Stimulated activated CD8-positive, alpha-beta memory T cell treated with anti-CD3 and anti-CD28 coated beads, Interleukin-15, amount 100 ng/mL, for 48 hours (primary cell): ENCODE data around the gene TAF1A.
A peak's percentile ranks its signal among the peaks of the same experiment; 100 is the strongest.
"Not testable (repeated sequence)": the region's sequence is repeated elsewhere in the genome, so short reads cannot be mapped to it uniquely, and the experiment has no call there.

Experiments used
- DNase-seq, 2 donors: peaks; one replicate each; pipeline ENCODE4 v3.0.0-alpha.2; 2020; ENCODE audit warnings: low read depth in 2 of 2

The TAF1A gene

DNA sequence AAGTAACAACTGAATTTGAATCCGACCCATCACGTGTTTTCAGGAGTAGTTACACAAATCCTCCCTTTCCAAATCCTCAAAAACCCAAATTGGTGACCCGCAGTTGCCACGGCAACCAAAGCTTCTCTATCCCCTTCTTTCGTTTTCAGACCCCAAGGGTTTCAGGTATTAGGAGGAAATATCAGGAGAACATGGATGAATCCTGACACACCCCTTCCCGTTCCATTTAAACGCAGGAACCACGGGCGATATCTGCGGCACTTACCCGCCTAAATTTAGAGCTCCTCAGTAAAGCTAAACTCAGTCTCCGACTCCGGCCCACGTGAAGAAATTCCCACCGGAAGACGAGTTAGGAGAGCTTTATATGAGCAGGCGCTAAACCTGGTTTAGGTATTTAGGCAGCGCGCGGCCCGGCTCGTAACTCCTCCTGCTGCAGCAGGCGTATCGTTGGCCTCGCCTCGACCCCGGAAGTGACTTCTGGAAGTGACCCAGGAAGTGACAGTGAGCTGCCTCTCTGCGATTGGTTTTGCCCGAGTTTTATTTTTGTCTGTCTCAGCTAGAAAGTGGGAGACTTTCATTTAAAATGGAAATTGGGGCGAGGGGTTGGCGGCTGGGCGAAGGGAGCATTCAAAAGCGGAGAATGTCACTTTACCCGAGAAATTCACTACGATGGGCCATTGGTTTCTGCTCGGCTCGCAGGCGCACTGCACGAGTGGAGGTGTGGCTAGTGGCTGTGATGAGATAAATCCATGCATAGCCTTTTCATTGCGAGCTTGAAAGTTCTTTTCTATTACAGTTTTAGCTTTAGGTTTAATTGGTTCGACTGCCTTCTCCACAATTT, at the start of gene TAF1A:
Gene TAF1A, minus strand, starts transcription at position 472 of the 841 bp plus-strand sequence.
- DNase-seq, result peak; percentile 76 to 77

- no peak for DNase-seq
These were observed 44.7 kb upstream of the TAF1A start for GRCh38 chr1:222634180-222635013.

DNA sequence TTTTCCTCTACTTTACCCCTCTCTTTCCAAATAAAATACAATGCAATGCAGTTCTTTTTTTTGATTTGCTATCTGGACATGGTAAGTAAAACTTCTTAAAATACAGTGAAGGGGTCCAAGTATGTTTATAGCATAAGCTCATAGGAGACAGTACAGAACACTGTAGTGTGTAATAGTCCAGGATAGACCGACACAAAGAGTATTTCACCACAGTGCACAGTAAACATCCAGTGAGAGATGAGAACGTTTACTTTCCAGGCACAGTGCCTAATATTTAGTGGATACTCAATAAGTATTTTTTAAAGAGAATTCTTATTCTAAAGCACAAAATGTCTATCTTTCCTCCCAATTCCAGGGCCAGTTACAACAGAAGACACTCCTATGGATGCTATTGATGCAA, 43.0 kb upstream of the TAF1A start:
- no peak for DNase-seq

- DNase-seq, result no peak
These were observed 42.0 kb upstream of the TAF1A start for GRCh38 chr1:222631611-222632208.

DNA sequence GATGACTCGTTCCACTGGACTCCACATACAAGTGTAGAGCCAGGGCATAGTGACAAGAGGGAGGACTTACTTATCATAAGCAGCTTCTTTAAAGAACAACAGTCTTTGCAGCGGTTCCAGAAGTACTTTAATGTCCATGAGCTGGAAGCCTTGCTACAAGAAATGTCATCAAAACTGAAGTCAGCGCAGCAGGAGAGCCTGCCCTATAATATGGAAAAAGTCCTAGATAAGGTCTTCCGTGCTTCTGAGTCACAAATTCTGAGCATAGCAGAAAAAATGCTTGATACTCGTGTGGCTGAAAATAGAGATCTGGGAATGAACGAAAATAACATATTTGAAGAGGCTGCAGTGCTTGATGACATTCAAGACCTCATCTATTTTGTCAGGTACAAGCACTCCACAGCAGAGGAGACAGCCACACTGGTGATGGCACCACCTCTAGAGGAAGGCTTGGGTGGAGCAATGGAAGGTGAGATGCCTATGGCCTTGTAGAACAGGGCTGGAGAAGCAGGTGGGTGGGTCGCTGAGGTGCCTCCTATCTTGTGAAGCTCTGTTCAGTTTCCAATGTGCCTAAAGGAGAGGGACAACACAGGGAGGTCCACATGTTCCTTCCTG, 40.3 kb upstream of the TAF1A start:
- DNase-seq, result no peak

- DNase-seq, result no peak
These were observed 37.5 kb upstream of the TAF1A start for GRCh38 chr1:222627232-222627631.

DNA sequence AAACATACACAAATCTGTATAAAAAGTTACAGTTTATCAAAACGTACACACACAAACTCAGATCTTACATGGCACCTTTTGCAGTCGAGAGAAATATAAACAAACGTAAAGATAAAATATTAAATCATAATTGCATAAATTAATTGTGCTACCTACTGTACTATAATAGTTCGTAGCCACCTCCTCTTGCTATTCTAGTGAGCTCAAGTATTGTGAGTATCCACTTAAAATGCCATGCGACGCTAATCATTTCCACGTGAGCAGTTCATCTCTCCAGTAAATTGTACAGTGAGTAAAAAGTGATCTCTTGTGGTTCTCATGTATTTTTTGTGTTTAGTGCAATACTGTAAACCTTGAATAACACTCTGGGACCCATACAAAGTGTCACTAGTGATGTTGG, 34.5 kb upstream of the TAF1A start:
- no peak for DNase-seq

DNA sequence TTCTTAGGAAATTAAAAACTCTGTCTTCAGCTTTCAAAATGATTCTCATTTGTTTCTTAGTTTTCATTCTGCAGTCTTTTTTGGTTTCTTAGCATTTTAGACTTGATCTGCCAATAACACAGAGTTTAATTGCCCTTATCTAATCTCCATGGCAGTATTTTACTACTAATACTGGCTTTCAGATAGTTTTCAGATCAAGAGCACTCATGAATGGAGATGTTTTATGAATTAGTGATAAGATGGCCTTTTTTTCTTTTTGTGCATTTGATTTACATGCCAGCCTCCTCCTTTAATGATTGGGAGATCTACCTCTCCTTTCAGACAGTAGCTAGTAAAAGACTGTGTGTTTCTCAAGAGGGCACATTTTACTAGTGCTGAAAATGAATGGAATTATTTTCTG, 33.7 kb upstream of the TAF1A start:
- no peak for DNase-seq

- no peak for DNase-seq
These were observed 33.0 kb upstream of the TAF1A start for GRCh38 chr1:222622765-222623164.

DNA sequence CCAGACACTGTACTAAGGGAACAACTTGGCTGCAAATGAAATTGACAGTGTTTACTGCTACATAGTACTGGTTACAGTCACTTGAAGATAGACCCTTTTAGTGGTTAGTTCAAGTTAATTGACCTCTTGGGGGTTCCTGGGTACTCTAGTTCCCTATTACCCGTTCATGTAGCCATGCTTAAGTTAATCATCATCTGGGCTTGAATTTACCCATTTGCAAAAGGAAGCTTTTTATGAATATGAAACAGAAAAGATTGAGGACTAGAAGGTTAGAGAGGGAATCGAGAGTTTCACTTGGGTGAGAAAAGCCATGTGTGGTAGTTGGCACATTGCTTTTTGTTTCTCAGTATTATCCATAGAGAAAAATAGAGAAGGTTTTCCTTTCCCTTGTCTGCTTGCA, 30.8 kb upstream of the TAF1A start:
- DNase-seq, result no peak

GRCh38 chr1:222618880-222619596, 29.3 kb upstream of the TAF1A start:
- no peak for DNase-seq

DNA sequence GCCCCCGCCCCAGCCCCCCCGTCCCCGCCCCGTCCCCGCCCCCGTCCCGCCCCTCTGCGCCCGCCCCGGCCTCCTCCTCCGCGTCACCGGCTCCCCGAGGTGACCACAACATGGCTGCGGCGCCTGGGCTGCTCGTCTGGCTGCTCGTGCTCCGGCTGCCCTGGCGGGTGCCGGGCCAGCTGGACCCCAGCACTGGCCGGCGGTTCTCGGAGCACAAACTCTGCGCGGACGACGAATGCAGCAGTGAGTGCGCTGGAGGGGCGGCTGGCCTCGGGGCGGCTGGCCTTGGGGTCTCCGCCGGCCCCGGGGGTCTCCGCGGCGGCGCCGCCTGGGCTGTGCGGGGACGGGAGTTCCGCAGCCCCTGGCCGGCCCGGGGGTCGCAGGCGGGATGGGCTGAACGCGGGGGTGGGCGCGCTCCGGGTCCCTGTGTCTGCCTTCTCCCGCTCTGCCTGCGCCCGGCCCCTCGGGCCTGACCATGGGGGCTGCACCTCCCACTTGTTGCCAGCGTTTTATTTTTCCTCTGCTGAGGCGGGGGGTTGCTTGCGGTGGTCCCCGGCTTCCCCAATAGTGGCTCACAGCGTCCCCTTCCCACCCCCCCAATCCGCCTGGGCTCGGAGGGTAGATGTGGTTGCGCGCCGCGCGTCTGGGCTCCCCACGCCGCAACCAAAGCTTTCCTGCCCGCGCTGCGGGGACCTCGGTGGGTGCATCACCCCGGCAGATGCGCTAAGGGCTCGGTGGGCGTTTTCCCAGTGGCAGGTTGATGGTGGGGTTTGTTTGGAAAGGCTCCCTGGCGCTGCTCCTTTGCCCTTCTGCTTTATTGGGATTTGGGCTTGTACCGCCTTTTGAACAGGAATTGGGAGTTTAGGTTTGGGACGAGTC, 28.5 kb upstream of the TAF1A start, which contains the start of gene MIA3:
Gene MIA3, plus strand, starts transcription at position 97 of the 879 bp plus-strand sequence. Its CDS starts 14 bp downstream, at position 111.
- peak in 1 of 2 donors; percentile 8 for DNase-seq

DNA sequence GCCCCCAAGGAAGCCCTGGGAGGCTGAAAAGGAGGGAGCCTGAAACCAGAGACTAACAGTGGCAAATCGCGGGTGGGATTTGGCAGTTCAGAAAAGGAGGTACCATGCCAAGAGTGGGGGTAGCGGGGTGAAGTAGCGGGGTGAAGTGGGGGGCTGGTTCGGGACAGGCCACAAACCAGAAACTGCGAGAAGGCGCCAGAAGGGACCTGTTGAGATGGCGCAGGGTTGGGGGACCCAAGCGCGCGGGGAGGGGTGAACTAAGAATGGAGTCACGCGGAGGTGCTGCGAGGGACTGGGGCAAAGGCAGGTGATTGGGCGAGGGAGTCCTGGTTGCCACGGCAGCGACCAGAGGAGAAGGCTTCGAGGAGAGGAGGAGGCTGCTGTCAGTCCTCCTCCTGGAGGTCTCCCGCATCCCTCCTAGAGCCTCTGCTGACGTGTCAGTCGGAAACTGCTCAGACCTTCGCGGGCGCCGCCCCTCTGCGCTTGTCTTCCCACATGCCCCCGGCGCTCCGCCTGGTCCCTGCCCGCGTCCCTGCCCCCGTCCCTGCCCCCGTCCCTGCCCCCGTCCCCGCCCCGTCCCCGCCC, 27.7 kb upstream of the TAF1A start:
- DNase-seq, result peak; percentile 89

DNA sequence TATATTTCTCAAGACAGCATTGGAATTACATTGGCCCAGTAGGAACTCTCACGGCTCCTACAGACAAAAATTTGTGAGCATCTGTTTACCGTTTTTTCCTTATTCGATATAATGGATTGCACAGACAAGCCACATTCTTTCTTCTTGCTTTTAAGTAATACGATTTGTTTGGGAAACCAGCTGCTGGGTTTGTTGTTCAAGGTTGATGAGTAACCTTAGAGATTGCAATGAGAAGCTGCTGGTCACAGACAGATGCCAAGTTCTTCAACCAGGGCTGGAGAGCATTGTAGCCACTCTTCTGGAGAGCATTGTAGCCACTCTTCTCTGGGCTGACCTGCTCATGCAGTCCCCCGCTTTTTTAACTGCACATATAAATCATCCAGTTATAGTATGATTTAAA, 26.8 kb upstream of the TAF1A start:
- no peak for DNase-seq

DNA sequence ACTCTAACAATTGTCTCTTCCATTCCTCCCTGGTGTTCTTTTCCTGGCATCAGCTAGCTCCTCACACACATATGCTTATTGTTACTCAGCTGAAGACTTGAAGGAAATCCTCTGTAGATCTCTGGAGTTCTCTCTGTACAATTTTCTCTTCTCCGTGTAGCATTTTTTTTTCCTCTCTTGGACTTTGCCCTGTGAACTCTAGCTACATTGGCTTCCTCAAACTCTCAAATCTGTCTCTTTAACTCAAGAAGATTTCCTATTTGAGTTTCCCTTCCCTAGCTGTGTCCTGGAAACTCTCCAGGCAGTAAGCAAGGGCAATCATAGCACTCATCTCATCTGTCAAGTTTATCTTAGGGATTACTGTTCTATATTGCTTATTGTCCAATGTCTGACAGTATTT, 23.9 kb upstream of the TAF1A start:
- no peak for DNase-seq

GRCh38 chr1:222610728-222611127, 21.0 kb upstream of the TAF1A start:
- no peak for DNase-seq

DNA sequence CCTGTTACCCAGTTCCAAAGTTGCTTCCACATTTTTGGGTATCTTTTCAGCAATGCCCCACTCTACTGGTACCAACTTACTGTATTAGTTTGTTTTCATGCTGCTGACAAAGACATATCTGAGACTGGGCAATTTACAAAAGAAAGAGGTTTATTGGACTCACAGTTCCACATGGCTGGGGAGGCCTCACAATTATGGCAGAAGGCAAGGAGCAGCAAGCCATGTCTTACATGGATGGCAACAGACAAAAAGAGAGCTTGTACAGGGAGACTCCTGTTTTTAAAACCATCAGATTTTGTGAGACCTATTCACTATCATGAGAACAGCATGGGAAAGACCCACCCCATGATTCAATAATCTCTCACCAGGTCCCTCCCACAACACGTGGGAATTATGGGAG, 19.4 kb upstream of the TAF1A start:
- DNase-seq, result not testable (repeated sequence)

DNA sequence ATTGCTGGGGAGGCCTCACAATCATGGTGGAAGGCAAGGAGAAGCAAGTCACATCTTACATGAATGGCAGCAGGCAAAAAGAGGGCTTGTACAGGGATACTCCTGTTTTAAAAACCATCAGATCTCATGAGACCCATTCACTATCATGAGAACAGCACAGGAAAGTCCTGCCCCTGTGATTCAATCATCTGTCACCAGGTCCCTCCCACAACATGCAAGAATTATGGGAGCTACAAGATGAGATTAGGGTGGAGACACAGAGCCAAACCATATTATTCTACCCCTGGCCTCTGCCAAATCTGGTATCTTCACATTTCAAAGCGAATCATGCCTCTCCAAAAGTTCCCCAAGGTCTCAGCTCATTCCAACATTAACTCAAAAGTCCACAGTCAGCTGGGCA, 17.0 kb upstream of the TAF1A start:
- no peak for DNase-seq

- no peak for DNase-seq
These were observed 11.5 kb upstream of the TAF1A start for GRCh38 chr1:222601257-222601656.

- DNase-seq, result no peak
These were observed 10.5 kb upstream of the TAF1A start for GRCh38 chr1:222600281-222600680.
